PC-3 (cell line): Measurements from ENCODE around the gene EYS. TPM values are rescaled to one million over a fixed set of nuclear protein-coding genes. Genes with fewer than 3 reads are reported as not detected.

Experiments
- ATAC-seq: fragments of 200-7000 bp; cut with Tn5 transposase; 2 replicates; pipeline ENCODE4 v1.9.1; 2020; ENCODE audit warnings: mild to moderate bottlenecking, moderate library complexity
- BruUV-seq: library from RNA; stranded (reverse); fragments of 400-500 nt; replicated peaks from 2 replicates; lab custom pipeline; 2021; lab: Mats Ljungman, UMichigan
- CTCF ChIA-PET: fragments of 300-600 bp; sonication (Branson Sonifier 250); formaldehyde crosslinking; loops from one replicate; lab custom pipeline; 2022; ENCODE audit warnings: antibody characterized with exemption; lab: Charles Lee
- POLR2A ChIA-PET: fragments of 300-600 bp; sonication (Branson Sonifier 250); formaldehyde crosslinking; loops from one replicate; lab custom pipeline; 2022; ENCODE audit warnings: antibody characterized with exemption; ENCODE audit not compliant: unreplicated experiment; lab: Charles Lee
- DNase-seq: peaks from one replicate; pipeline ENCODE4 v3.0.0-alpha.2; 2015
- H2AFZ ChIP-seq: fragments of 300-600 bp; sonication (generic); 2 replicates; pipeline ENCODE4 v1.6.0; 2016; ENCODE audit warnings: antibody characterized with exemption, low read length
- H3F3A ChIP-seq: fragments of 300-600 bp; sonication (generic); one replicate; pipeline ENCODE4 v1.6.0; 2017; ENCODE audit warnings: antibody characterized with exemption, low read length, control low read depth, mild to moderate bottlenecking; ENCODE audit not compliant: unreplicated experiment
- H3K27ac ChIP-seq: fragments of 300-600 bp; sonication (generic); 2 replicates; pipeline ENCODE4 v1.5.1; 2016; ENCODE audit warnings: mild to moderate bottlenecking, low read length
- H3K27me3 ChIP-seq: fragments of 300-600 bp; sonication (generic); 2 replicates; pipeline ENCODE4 v1.6.1; 2016; ENCODE audit warnings: low read length, mixed read lengths
- H3K36me3 ChIP-seq: fragments of 300-600 bp; sonication (generic); 2 replicates; pipeline ENCODE4 v1.6.1; 2016; ENCODE audit warnings: low read depth, mixed run types, low read length, mixed read lengths
- H3K4me1 ChIP-seq: fragments of 300-600 bp; sonication (generic); 2 replicates; pipeline ENCODE4 v1.5.1; 2016; ENCODE audit warnings: low read length; ENCODE audit not compliant: insufficient read depth
- H3K4me2 ChIP-seq: fragments of 300-600 bp; sonication (generic); 2 replicates; pipeline ENCODE4 v1.6.0; 2016; ENCODE audit warnings: low read length
- H3K4me3 ChIP-seq: fragments of 300-600 bp; sonication (generic); 2 replicates; pipeline ENCODE4 v1.5.1; 2016; ENCODE audit warnings: mild to moderate bottlenecking, low read length, mixed read lengths
- H3K79me2 ChIP-seq: fragments of 300-600 bp; sonication (generic); 2 replicates; pipeline ENCODE4 v1.6.1; 2017; ENCODE audit warnings: low read length, mixed read lengths
- H3K9ac ChIP-seq: fragments of 300-600 bp; sonication (generic); 2 replicates; pipeline ENCODE4 v1.6.0; 2016; ENCODE audit warnings: mild to moderate bottlenecking, low read length
- H3K9me2 ChIP-seq: fragments of 300-600 bp; sonication (generic); replicated peaks from 2 replicates; pipeline ENCODE4 v1.6.1; 2016; ENCODE audit warnings: mixed run types, low read length, mixed read lengths
- H3K9me3 ChIP-seq: fragments of 300-600 bp; sonication (generic); 2 replicates; pipeline ENCODE4 v1.6.1; 2016; ENCODE audit warnings: low read length, mixed read lengths
- H4K20me1 ChIP-seq: fragments of 300-600 bp; sonication (generic); 2 replicates; pipeline ENCODE4 v1.6.1; 2016; ENCODE audit warnings: low read length, mixed read lengths
- EZH2 ChIP-seq: fragments of 300-600 bp; sonication (generic); IDR thresholded peaks from one replicate; pipeline ENCODE4 v1.6.1; 2017; ENCODE audit warnings: antibody characterized with exemption, mild to moderate bottlenecking, low read length; ENCODE audit not compliant: unreplicated experiment
- EZH2phosphoT487 ChIP-seq: fragments of 300-600 bp; sonication (generic); IDR thresholded peaks from 2 replicates; pipeline ENCODE4 v1.6.1; 2018; ENCODE audit warnings: mild to moderate bottlenecking, antibody characterized with exemption, low read length, borderline replicate concordance
- intact Hi-C: fragments of 100-400 bp; cut with micrococcal nuclease; formaldehyde crosslinking; loops from 2 replicates; pipeline ENCODE4 v1.9.0; 2023
- total RNA-seq: library from RNA; depleted of rRNA; stranded (reverse); fragments of >200 nt; gene quantifications from 2 replicates; pipeline ENCODE4 v1.2.3, GENCODE V29; 2014
- TF ChIP-seq, protein P1 (sequence below): fragments of 300-600 bp; sonication (generic); conservative IDR thresholded peaks from 2 replicates; pipeline ENCODE4 v1.5.1; 2017; ENCODE audit warnings: antibody characterized with exemption, low read depth, mild to moderate bottlenecking, low read length

EYS gene
- total RNA-seq, 1 experiment from 2014 or later = 0.07 TPM

GRCh38 chr6:63998991-63999390 is 1708.0 kb downstream of the EYS start:
- H3K9me3 ChIP-seq = no peaks in the 10 kb centered on the region
- H3K9ac ChIP-seq = no peak overlapping the region
- ATAC-seq (no peak), DNase-seq (no peak)
- no peaks in the 10 kb centered on the region for H3K36me3 ChIP-seq
- no peaks in the 10 kb centered on the region for H4K20me1 ChIP-seq
- H3K4me3 ChIP-seq = no peak overlapping the region
- BruUV-seq = no TSS peak
- H3K9me2 ChIP-seq = no peaks in the 10 kb centered on the region
- TF ChIP-seq, protein P1, sequence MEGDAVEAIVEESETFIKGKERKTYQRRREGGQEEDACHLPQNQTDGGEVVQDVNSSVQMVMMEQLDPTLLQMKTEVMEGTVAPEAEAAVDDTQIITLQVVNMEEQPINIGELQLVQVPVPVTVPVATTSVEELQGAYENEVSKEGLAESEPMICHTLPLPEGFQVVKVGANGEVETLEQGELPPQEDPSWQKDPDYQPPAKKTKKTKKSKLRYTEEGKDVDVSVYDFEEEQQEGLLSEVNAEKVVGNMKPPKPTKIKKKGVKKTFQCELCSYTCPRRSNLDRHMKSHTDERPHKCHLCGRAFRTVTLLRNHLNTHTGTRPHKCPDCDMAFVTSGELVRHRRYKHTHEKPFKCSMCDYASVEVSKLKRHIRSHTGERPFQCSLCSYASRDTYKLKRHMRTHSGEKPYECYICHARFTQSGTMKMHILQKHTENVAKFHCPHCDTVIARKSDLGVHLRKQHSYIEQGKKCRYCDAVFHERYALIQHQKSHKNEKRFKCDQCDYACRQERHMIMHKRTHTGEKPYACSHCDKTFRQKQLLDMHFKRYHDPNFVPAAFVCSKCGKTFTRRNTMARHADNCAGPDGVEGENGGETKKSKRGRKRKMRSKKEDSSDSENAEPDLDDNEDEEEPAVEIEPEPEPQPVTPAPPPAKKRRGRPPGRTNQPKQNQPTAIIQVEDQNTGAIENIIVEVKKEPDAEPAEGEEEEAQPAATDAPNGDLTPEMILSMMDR = no peak
- no peak for TF ChIP-seq EZH2
- TF ChIP-seq EZH2phosphoT487 = no peak
- intact Hi-C loops = no loop called here
- no peak overlapping the region for H3K4me2 ChIP-seq
- no peak overlapping the region for H2AFZ ChIP-seq
- ChIA-PET CTCF (no interaction called here), POLR2A (no interaction called here)
- no peak overlapping the region for H3K27ac ChIP-seq
- H3K4me1 ChIP-seq = peaks cover 8% of the 10 kb centered on the region; the same call in 1 of the 2 replicates
- H3F3A ChIP-seq = no peaks in the 10 kb centered on the region
- no peaks in the 10 kb centered on the region for H3K27me3 ChIP-seq
- H3K79me2 ChIP-seq = no peaks in the 10 kb centered on the region

DNA sequence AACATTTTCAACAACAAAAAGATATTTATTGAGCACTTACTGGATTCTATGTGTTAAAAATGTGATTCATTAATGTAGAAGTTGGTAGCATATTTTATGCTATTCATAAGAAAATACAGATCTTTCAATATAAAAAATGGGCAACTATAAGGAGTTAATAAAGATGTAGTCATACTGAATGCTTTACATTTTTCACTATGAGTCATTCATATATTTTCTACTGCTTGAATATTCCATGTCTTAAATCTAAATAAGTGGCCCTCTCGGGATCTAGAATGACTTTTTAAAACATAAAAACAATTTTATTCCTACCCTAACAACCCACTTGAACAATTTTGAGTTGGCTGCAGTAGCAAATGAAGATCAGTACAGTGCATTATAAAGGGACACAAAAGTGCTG is 1709.3 kb downstream of the EYS start:
- POLR2A ChIA-PET = no interaction called here

DNA sequence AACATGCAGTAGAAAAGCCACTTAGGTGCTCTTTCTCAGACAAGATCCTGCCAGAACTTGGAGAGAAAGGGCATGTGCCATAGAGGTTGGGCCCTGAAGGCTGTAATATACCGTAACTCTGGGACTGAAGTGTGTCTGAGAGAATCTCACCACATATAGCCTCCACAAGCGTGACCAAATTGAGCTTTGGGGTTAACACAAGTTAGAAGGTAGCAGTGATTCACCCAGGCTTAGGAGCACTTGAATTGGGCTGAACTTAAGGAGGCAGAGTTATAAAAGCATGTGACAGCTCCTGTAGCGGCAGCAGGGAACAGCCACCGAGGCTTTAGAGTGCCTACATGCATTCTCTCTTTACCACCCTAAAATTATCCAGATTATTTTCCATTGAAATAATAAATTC is 1709.8 kb downstream of the EYS start:
- TF ChIP-seq EZH2 = no peak
- TF ChIP-seq EZH2phosphoT487 = no peak
- TF ChIP-seq, protein P1 = no peak
- Histone ChIP-seq H3F3A (no peaks in the 10 kb centered on the region), H3K9me3 (no peaks in the 10 kb centered on the region), H4K20me1 (no peaks in the 10 kb centered on the region), H3K9me2 (no peaks in the 10 kb centered on the region), H2AFZ (no peak overlapping the region), H3K27me3 (no peaks in the 10 kb centered on the region), H3K79me2 (no peaks in the 10 kb centered on the region), H3K36me3 (no peaks in the 10 kb centered on the region), H3K9ac (no peak overlapping the region), H3K27ac (no peak overlapping the region), H3K4me3 (no peak overlapping the region), H3K4me2 (no peak overlapping the region), H3K4me1 (peaks cover 8% of the 10 kb centered on the region; the same call in 1 of the 2 replicates)
- POLR2A ChIA-PET = no interaction called here
- no peak for DNase-seq
- intact Hi-C loops = no loop called here
- BruUV-seq = no TSS peak
- ATAC-seq = no peak; the same call in 1 of the 2 replicates
- CTCF ChIA-PET = no interaction called here

More for the DNA sequence above, 1709.3 kb downstream of the EYS start:
- H3K36me3 ChIP-seq = no peaks in the 10 kb centered on the region
- ATAC-seq (peak; percentile 50; the same call in 1 of the 2 replicates), DNase-seq (peak; percentile 10)
- BruUV-seq = no TSS peak
- H3F3A ChIP-seq = no peaks in the 10 kb centered on the region
- CTCF ChIA-PET = no interaction called here
- H3K4me1 ChIP-seq = peaks cover 8% of the 10 kb centered on the region; the same call in 1 of the 2 replicates
- H3K9me3 ChIP-seq = no peaks in the 10 kb centered on the region
- intact Hi-C loops = no loop called here
- H3K9ac ChIP-seq = no peak overlapping the region
- H4K20me1 ChIP-seq = no peaks in the 10 kb centered on the region
- no peaks in the 10 kb centered on the region for H3K27me3 ChIP-seq
- H3K79me2 ChIP-seq = no peaks in the 10 kb centered on the region
- H3K27ac ChIP-seq = no peak overlapping the region
- no peak overlapping the region for H3K4me3 ChIP-seq
- no peak for TF ChIP-seq EZH2phosphoT487
- TF ChIP-seq, protein P1 = no peak
- no peak overlapping the region for H3K4me2 ChIP-seq
- no peaks in the 10 kb centered on the region for H3K9me2 ChIP-seq
- H2AFZ ChIP-seq = no peak overlapping the region
